Ascending aorta (tissue), 2 donors: ENCODE measurements around the gene RASEF. TPM values are rescaled to one million over a fixed set of nuclear protein-coding genes. Genes with fewer than 3 reads are reported as not detected.

ENCODE experiments used
- DNase-seq, 2 donors: peaks; one replicate each; pipeline ENCODE4 v3.0.0-alpha.2; 2019; ENCODE audit warnings: low spot score in 2 of 2
- H3K27ac ChIP-seq, 2 donors: fragments of 200-600 bp; sonication (generic); one replicate each; pipeline ENCODE4 v1.5.1; 2016 to 2017; ENCODE audit warnings: mild to moderate bottlenecking in 1 of 2
- H3K27me3 ChIP-seq: fragments of 200-600 bp; sonication (generic); one replicate; pipeline ENCODE4 v1.5.1; 2017
- H3K36me3 ChIP-seq, 2 donors: fragments of 200-600 bp; sonication (generic); one replicate each; pipeline ENCODE4 v1.5.1; 2016
- H3K4me1 ChIP-seq, 2 donors: fragments of 200-600 bp; sonication (generic); one replicate each; pipeline ENCODE4 v1.5.1; 2016 to 2017; ENCODE audit warnings: mild to moderate bottlenecking in 1 of 2
- H3K4me3 ChIP-seq, 2 donors: fragments of 200-600 bp; sonication (generic); one replicate each; pipeline ENCODE4 v1.5.1; 2016 to 2017; ENCODE audit warnings: mild to moderate bottlenecking in 1 of 2
- H3K9me3 ChIP-seq, 2 donors: fragments of 200-600 bp; sonication (generic); one replicate each; pipeline ENCODE4 v1.5.1; 2016
- intact Hi-C: fragments of 100-400 bp; cut with DNase I; formaldehyde crosslinking; loops from one replicate; pipeline ENCODE4 v1.15.1; 2023
- total RNA-seq: library from RNA; depleted of rRNA; stranded (reverse); fragments of >200 nt; gene quantifications from one replicate; pipeline ENCODE4 v1.1.0, GENCODE V29; 2016
- TF ChIP-seq, protein P1 (sequence below), 3 experiments: fragments of 200-600 bp in 2 of 3; fragments of 450-650 bp in 1 of 3; sonication (generic) in 2 of 3; IDR thresholded peaks; one replicate each; pipeline ENCODE4 v1.5.1; 2016 to 2019; ENCODE audit warnings: antibody characterized with exemption in 3 of 3, mild to moderate bottlenecking in 1 of 3, moderate library complexity in 1 of 3

The RASEF gene
- not detected for total RNA-seq

- Histone ChIP-seq H3K36me3 (no peaks in the 10 kb centered on the region), H3K27me3 (no peaks in the 10 kb centered on the region), H3K9me3 (peaks cover 0 to 4% of the 10 kb centered on the region in 2 donors), H3K4me1 (no peaks in the 10 kb centered on the region), H3K27ac (no peak within 1 kb of the TSS), H3K4me3 (peak within 1 kb of the TSS; percentile 9 to 49)
- intact Hi-C loops: no loop called here
- TF ChIP-seq, protein P1, sequence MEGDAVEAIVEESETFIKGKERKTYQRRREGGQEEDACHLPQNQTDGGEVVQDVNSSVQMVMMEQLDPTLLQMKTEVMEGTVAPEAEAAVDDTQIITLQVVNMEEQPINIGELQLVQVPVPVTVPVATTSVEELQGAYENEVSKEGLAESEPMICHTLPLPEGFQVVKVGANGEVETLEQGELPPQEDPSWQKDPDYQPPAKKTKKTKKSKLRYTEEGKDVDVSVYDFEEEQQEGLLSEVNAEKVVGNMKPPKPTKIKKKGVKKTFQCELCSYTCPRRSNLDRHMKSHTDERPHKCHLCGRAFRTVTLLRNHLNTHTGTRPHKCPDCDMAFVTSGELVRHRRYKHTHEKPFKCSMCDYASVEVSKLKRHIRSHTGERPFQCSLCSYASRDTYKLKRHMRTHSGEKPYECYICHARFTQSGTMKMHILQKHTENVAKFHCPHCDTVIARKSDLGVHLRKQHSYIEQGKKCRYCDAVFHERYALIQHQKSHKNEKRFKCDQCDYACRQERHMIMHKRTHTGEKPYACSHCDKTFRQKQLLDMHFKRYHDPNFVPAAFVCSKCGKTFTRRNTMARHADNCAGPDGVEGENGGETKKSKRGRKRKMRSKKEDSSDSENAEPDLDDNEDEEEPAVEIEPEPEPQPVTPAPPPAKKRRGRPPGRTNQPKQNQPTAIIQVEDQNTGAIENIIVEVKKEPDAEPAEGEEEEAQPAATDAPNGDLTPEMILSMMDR (IDR thresholded peaks at IDR 0.05): no peak
- DNase-seq: no peak
Observed at GRCh38 chr9:83062651-83063527, at the start of gene RASEF. Gene RASEF (minus strand): TSS chr9:83063142. CDS start chr9:83062867, 275 bp downstream.

GRCh38 chr9:83111169-83111568 lies 48.2 kb upstream of the RASEF start:
- Histone ChIP-seq H3K27me3 (no peaks in the 10 kb centered on the region), H3K27ac (no peak overlapping the region), H3K9me3 (peaks cover 0 to 5% of the 10 kb centered on the region in 2 donors), H3K4me1 (no peaks in the 10 kb centered on the region), H3K4me3 (no peak overlapping the region), H3K36me3 (no peaks in the 10 kb centered on the region)
- intact Hi-C loops: no loop called here
- TF ChIP-seq, protein P1 (IDR thresholded peaks at IDR 0.05): no peak
- DNase-seq: no peak

GRCh38 chr9:83109296-83109695 lies 46.4 kb upstream of the RASEF start:
- Histone ChIP-seq H3K27me3 (no peaks in the 10 kb centered on the region), H3K9me3 (peaks cover 0 to 5% of the 10 kb centered on the region in 2 donors), H3K27ac (no peak overlapping the region), H3K36me3 (no peaks in the 10 kb centered on the region), H3K4me3 (no peak overlapping the region), H3K4me1 (no peaks in the 10 kb centered on the region)
- no peak for DNase-seq
- intact Hi-C loops: no loop called here
- TF ChIP-seq, protein P1 (IDR thresholded peaks at IDR 0.05): no peak

DNA sequence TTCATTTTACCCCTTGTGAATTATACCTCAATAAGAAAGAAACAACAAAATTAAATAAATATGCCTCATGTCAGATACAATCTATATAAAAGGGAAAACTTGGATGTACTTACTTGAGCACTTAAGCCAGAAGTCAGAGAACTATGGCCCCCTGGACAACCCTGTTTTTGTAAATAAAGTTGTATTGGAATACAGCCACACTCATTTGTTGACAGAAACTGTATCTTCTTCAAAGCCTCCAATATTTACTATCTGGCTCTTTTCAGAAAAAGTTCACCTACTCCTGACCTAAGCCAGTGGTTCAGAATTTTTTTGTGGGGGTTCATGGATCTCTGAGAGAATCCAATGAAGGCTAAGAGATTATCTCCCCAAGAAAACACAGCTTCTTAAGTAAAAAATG lies 45.3 kb upstream of the RASEF start:
- H3K4me3 ChIP-seq: no peak overlapping the region

DNA sequence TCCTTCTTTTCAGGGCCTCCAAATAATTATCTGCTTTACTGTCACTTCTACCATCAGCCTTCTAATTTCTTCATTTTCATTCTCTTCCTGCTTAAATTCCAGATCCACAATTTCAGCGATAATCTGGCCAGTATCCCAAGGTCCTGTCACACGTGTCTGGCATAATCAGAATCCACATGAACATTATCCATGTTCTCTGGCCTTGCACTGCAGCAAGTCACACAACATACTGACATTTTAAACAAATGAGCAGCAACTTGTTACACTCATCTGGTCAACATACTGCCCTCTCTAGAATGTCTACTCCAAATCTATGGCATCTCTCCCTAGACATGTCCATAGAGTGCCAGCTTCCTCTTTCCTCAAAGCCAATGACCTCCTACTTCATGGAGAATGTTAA lies 43.8 kb upstream of the RASEF start:
- DNase-seq: no peak
- no peaks in the 10 kb centered on the region for H3K36me3 ChIP-seq
- TF ChIP-seq, protein P1 (IDR thresholded peaks at IDR 0.05): no peak
- no peak overlapping the region for H3K27ac ChIP-seq
- no peaks in the 10 kb centered on the region for H3K4me1 ChIP-seq
- no peaks in the 10 kb centered on the region for H3K27me3 ChIP-seq
- H3K9me3 ChIP-seq: no peaks in the 10 kb centered on the region
- H3K4me3 ChIP-seq: no peak overlapping the region
- intact Hi-C loops: no loop called here

More for the DNA sequence above, 45.3 kb upstream of the RASEF start:
- Histone ChIP-seq H3K27me3 (no peaks in the 10 kb centered on the region), H3K4me1 (no peaks in the 10 kb centered on the region), H3K9me3 (no peaks in the 10 kb centered on the region), H3K36me3 (no peaks in the 10 kb centered on the region), H3K27ac (no peak overlapping the region)
- TF ChIP-seq, protein P1 (IDR thresholded peaks at IDR 0.05): no peak
- DNase-seq: no peak
- intact Hi-C loops: no loop called here
